GM10266 (cell line): ENCODE measurements around the gene DDX20.

Experiments
- DNase-seq: peaks from one replicate; pipeline ENCODE4 v3.0.0; 2012; ENCODE audit errors: extremely low spot score
- TF ChIP-seq, protein P1 (sequence below): IDR thresholded peaks from 2 replicates; pipeline ENCODE4 v1.5.1; 2012; ENCODE audit warnings: mild to moderate bottlenecking, low read depth; ENCODE audit not compliant: control insufficient read depth, insufficient read depth; ENCODE audit errors: missing control alignments

Gene DDX20

DNA sequence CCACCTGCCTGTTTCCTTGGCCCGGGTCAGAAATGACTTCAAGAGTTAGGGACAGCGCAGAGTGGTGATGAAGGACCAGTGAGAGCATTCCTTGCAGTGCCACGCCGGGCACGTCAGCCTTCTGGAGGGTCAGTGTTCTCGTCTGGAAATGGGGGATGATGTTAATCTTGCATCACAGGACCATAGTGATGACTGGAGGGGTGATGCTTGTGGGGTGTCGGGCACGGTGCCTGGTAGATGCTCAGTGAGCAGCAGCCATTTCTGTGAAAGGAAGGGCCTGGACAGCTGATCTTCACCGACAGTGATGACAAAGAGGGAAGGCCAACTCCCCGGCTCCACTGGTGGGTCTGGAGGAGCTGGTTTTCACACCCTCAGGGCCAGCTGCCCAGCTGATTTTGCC, 56.2 kb downstream of the DDX20 start:
- no peak for DNase-seq
- TF ChIP-seq, protein P1, sequence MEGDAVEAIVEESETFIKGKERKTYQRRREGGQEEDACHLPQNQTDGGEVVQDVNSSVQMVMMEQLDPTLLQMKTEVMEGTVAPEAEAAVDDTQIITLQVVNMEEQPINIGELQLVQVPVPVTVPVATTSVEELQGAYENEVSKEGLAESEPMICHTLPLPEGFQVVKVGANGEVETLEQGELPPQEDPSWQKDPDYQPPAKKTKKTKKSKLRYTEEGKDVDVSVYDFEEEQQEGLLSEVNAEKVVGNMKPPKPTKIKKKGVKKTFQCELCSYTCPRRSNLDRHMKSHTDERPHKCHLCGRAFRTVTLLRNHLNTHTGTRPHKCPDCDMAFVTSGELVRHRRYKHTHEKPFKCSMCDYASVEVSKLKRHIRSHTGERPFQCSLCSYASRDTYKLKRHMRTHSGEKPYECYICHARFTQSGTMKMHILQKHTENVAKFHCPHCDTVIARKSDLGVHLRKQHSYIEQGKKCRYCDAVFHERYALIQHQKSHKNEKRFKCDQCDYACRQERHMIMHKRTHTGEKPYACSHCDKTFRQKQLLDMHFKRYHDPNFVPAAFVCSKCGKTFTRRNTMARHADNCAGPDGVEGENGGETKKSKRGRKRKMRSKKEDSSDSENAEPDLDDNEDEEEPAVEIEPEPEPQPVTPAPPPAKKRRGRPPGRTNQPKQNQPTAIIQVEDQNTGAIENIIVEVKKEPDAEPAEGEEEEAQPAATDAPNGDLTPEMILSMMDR, result no peak

DNA sequence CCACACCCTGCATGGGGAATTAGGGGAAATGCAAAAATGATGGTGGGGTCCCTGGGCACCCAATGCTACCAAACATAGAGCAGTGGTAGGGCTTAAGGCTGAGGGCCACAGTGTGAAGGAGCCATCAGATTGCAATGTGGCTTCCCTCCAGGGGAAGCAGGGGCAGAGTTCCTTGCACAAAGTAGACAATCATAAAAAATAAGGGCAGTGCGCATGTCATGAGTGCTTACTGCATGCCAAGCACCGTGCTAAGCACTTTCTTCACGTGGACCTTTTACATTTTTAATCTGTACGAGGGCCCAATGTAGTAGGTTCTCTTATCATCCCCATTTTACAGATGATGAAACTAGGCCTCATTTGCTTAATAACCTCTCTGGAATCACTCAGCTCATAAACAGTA, 56.6 kb downstream of the DDX20 start:
- no peak for DNase-seq
- TF ChIP-seq, protein P1, result no peak

DNA sequence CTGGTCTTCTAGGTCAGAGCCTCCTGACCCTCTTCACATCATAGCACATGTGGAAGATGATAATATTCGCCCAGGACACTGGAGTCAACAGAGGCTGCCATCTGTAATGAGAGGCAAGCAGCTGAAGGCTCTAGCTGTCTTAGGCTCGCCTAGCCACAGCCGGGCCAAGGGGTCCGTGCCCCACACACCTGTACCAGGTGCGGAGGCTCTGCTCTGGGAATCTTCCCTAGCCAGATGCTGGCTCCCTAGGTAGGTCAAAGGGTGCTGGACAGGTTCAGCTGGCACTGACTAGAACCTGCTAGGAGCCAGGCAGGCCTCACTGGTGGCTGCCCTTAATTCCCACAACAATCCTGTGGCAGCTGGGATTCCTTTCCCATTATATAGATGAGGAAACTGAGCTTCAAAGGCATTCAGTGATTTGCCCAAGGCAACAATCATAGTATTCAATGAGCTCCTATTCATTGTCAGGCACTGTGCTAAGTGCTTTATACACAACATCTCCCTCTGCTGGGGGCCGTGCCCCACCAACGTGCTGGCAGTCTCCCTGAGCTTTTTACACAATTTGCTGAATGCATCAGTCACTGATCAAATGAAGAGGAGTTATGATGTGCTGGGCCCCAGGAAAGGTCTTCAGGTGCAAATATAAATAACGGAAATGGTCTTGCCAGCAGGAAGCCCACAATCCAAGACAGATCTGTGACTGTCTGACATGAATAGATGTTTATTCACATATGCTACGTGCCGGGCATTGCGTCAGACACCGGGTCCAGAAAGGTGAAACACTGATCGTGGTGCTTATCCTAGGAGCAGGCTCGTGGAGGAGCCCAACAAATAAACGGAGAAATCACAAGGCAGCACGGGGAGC, 58.0 kb downstream of the DDX20 start:
- no peak for DNase-seq
- TF ChIP-seq, protein P1, result no peak

DNA sequence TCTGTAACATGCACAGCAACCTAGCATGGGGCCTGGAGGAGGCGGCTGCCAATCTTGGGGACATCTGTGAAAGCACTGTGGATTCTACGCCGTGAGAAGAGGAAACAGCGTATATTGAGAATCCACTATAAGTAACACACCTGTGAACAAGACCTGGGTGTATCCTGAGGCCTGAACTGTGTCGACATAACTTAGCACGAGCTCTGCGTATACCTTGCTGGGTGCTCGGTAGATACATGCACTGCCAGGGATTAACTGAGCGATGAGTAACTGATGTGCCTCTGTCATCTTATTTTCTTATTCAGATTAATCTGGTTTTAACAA, 58.6 kb downstream of the DDX20 start:
- no peak for DNase-seq

DNA sequence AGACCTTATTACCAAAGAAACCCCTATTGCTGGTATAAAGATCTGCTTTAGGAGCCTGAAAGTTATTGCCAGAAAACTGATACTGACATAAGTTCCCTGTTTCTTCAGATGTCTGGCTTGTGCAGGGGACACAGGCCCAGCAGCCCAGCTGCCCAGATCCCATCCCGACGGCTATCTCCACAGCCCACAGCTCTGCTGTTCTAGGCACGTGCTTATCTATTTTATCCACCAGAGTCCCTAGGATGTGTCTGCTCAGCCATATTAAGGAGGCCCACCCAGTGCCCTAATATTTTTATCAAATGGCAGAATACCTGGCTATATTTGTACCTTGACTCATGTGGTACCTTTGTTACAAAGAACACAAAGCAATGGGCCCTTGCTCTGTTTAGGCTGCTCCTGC, 58.9 kb downstream of the DDX20 start:
- DNase-seq, result no peak
- TF ChIP-seq, protein P1, result no peak

More for the DNA sequence above, 58.6 kb downstream of the DDX20 start:
- TF ChIP-seq, protein P1, result no peak
